ENCODE measurements around the gene AMPD2.
A peak's percentile ranks its signal among the peaks of the same experiment; 100 is the strongest.

The AMPD2 gene

GRCh38 chr1:109595531-109595930, 24.1 kb upstream of the AMPD2 start:
- ChIA-PET CTCF (interaction anchor here (1.1 kb wide), 1 partner anchor 50 kb away, joined by 3 read pairs; no protein-coding TSS in a partner anchor), POLR2A (interaction anchor here (0.7 kb wide), 1 partner anchor 47 kb away, joined by 3 read pairs; no protein-coding TSS in a partner anchor)
- TF ChIP-seq ARNT (IDR thresholded peaks at IDR 0.05) (no peak), NFRKB (IDR thresholded peaks at IDR 0.05) (no peak), L3MBTL2 (conservative IDR thresholded peaks at IDR 0.05) (no peak), CTBP1 (IDR thresholded peaks at IDR 0.05; ENCODE audit: borderline replicate concordance) (no peak), TARDBP (IDR thresholded peaks at IDR 0.05) (no peak), FOXK2 (IDR thresholded peaks at IDR 0.05) (no peak), ELF4 (IDR thresholded peaks at IDR 0.05) (no peak), BHLHE40 (IDR thresholded peaks at IDR 0.05; ENCODE audit: borderline replicate concordance) (no peak), FOXM1 (IDR thresholded peaks at IDR 0.05; ENCODE audit: borderline replicate concordance) (no peak), ZNF384 (IDR thresholded peaks at IDR 0.05) (no peak), LEF1 (IDR thresholded peaks at IDR 0.05; ENCODE audit: borderline replicate concordance) (no peak)
- DNase-seq (ENCODE audit: extremely low spot score) = no peak

- no peak for TF ChIP-seq PKNOX1 (IDR thresholded peaks at IDR 0.05)
- TF ChIP-seq ZNF384 (IDR thresholded peaks at IDR 0.05) = no peak
- no peak for TF ChIP-seq TARDBP (IDR thresholded peaks at IDR 0.05)
- TF ChIP-seq FOXM1 (IDR thresholded peaks at IDR 0.05; ENCODE audit: borderline replicate concordance) = no peak
- TF ChIP-seq LEF1 (IDR thresholded peaks at IDR 0.05; ENCODE audit: borderline replicate concordance) = no peak
- TF ChIP-seq ELF4 (IDR thresholded peaks at IDR 0.05) = no peak
- no peak for TF ChIP-seq SP1 (IDR thresholded peaks at IDR 0.05)
- TF ChIP-seq BHLHE40 (IDR thresholded peaks at IDR 0.05; ENCODE audit: borderline replicate concordance) = no peak
- TF ChIP-seq NFRKB (IDR thresholded peaks at IDR 0.05) = no peak
- no peak for TF ChIP-seq FOXA1 (IDR thresholded peaks at IDR 0.05)
- no peak for TF ChIP-seq CTBP1 (IDR thresholded peaks at IDR 0.05; ENCODE audit: borderline replicate concordance)
- no peak for TF ChIP-seq SUZ12 (IDR thresholded peaks at IDR 0.05)
- no peak for TF ChIP-seq ARNT (IDR thresholded peaks at IDR 0.05)
- no peak for DNase-seq (ENCODE audit: extremely low spot score)
- ChIA-PET CTCF (no interaction called here), POLR2A (no interaction called here)
These were observed 21.5 kb upstream of the AMPD2 start for GRCh38 chr1:109598156-109598555.

GRCh38 chr1:109598655-109599054, 21.0 kb upstream of the AMPD2 start:
- DNase-seq (ENCODE audit: extremely low spot score) = peak; percentile 51
- ChIA-PET POLR2A (no interaction called here), CTCF (no interaction called here)
- TF ChIP-seq FOXM1 (IDR thresholded peaks at IDR 0.05; ENCODE audit: borderline replicate concordance) (no peak), NFRKB (IDR thresholded peaks at IDR 0.05) (no peak), ARNT (IDR thresholded peaks at IDR 0.05) (no peak), L3MBTL2 (conservative IDR thresholded peaks at IDR 0.05) (no peak), ELF4 (IDR thresholded peaks at IDR 0.05) (no peak), BHLHE40 (IDR thresholded peaks at IDR 0.05; ENCODE audit: borderline replicate concordance) (no peak), CTBP1 (IDR thresholded peaks at IDR 0.05; ENCODE audit: borderline replicate concordance) (no peak), HDGF (IDR thresholded peaks at IDR 0.05; ENCODE audit: borderline replicate concordance) (no peak), FOXK2 (IDR thresholded peaks at IDR 0.05) (no peak), PKNOX1 (IDR thresholded peaks at IDR 0.05) (no peak), SP1 (IDR thresholded peaks at IDR 0.05) (no peak), FOXA1 (IDR thresholded peaks at IDR 0.05) (no peak), SUZ12 (IDR thresholded peaks at IDR 0.05) (no peak), TARDBP (IDR thresholded peaks at IDR 0.05) (no peak), ZNF384 (IDR thresholded peaks at IDR 0.05) (no peak), LEF1 (IDR thresholded peaks at IDR 0.05; ENCODE audit: borderline replicate concordance) (no peak)

GRCh38 chr1:109603229-109603628, 16.4 kb upstream of the AMPD2 start:
- ChIA-PET CTCF (no interaction called here), POLR2A (no interaction called here)
- no peak for DNase-seq (ENCODE audit: extremely low spot score)
- TF ChIP-seq ARNT (IDR thresholded peaks at IDR 0.05) = no peak
- TF ChIP-seq L3MBTL2 (conservative IDR thresholded peaks at IDR 0.05) = no peak
- no peak for TF ChIP-seq FOXK2 (IDR thresholded peaks at IDR 0.05)
- TF ChIP-seq PKNOX1 (IDR thresholded peaks at IDR 0.05) = no peak
- TF ChIP-seq FOXM1 (IDR thresholded peaks at IDR 0.05; ENCODE audit: borderline replicate concordance) = no peak
- no peak for TF ChIP-seq NFRKB (IDR thresholded peaks at IDR 0.05)
- no peak for TF ChIP-seq TARDBP (IDR thresholded peaks at IDR 0.05)
- no peak for TF ChIP-seq FOXA1 (IDR thresholded peaks at IDR 0.05)
- TF ChIP-seq SUZ12 (IDR thresholded peaks at IDR 0.05) = no peak
- no peak for TF ChIP-seq SP1 (IDR thresholded peaks at IDR 0.05)
- no peak for TF ChIP-seq HDGF (IDR thresholded peaks at IDR 0.05; ENCODE audit: borderline replicate concordance)
- TF ChIP-seq CTBP1 (IDR thresholded peaks at IDR 0.05; ENCODE audit: borderline replicate concordance) = no peak

GRCh38 chr1:109605381-109605780, 14.3 kb upstream of the AMPD2 start:
- no peak for TF ChIP-seq ELF4 (IDR thresholded peaks at IDR 0.05)
- TF ChIP-seq PKNOX1 (IDR thresholded peaks at IDR 0.05) = no peak
- no peak for TF ChIP-seq CTBP1 (IDR thresholded peaks at IDR 0.05; ENCODE audit: borderline replicate concordance)
- no peak for TF ChIP-seq NFRKB (IDR thresholded peaks at IDR 0.05)
- no peak for DNase-seq (ENCODE audit: extremely low spot score)
- ChIA-PET CTCF (no interaction called here), POLR2A (interaction anchor here (1.4 to 1.8 kb wide), 2 partner anchors 14 to 57 kb away, joined by 4 to 6 read pairs; partner anchors contain the start of genes AMPD2, GNAI3 and GNAT2)

- DNase-seq (ENCODE audit: extremely low spot score) = no peak
- POLR2A ChIA-PET = interaction anchor here (1.8 kb wide), 1 partner anchor 10 kb away, joined by 8 read pairs; the partner anchor contains the start of genes AMPD2 and GNAT2
- CTCF ChIA-PET = no interaction called here
- no peak for TF ChIP-seq PKNOX1 (IDR thresholded peaks at IDR 0.05)
- TF ChIP-seq BHLHE40 (IDR thresholded peaks at IDR 0.05; ENCODE audit: borderline replicate concordance) = no peak
- TF ChIP-seq NFRKB (IDR thresholded peaks at IDR 0.05) = no peak
- no peak for TF ChIP-seq FOXK2 (IDR thresholded peaks at IDR 0.05)
- no peak for TF ChIP-seq CTBP1 (IDR thresholded peaks at IDR 0.05; ENCODE audit: borderline replicate concordance)
- no peak for TF ChIP-seq FOXA1 (IDR thresholded peaks at IDR 0.05)
- no peak for TF ChIP-seq LEF1 (IDR thresholded peaks at IDR 0.05; ENCODE audit: borderline replicate concordance)
- no peak for TF ChIP-seq TARDBP (IDR thresholded peaks at IDR 0.05)
- no peak for TF ChIP-seq ZNF384 (IDR thresholded peaks at IDR 0.05)
- TF ChIP-seq L3MBTL2 (conservative IDR thresholded peaks at IDR 0.05) = no peak
- no peak for TF ChIP-seq HDGF (IDR thresholded peaks at IDR 0.05; ENCODE audit: borderline replicate concordance)
- no peak for TF ChIP-seq ELF4 (IDR thresholded peaks at IDR 0.05)
- TF ChIP-seq SUZ12 (IDR thresholded peaks at IDR 0.05) = no peak
- no peak for TF ChIP-seq FOXM1 (IDR thresholded peaks at IDR 0.05; ENCODE audit: borderline replicate concordance)
- no peak for TF ChIP-seq SP1 (IDR thresholded peaks at IDR 0.05)
- TF ChIP-seq ARNT (IDR thresholded peaks at IDR 0.05) = no peak
These were observed 9.8 kb upstream of the AMPD2 start for GRCh38 chr1:109609881-109610280.
